GM12872 (cell line): ENCODE data around the gene METTL22.
A peak's percentile ranks its signal among the peaks of the same experiment; 100 is the strongest.

Experiments
- CTCF ChIP-seq: IDR thresholded peaks from 3 replicates; pipeline ENCODE4 v1.5.1; 2011; ENCODE audit warnings: low read depth, mild to moderate bottlenecking, low read length, moderate library complexity; ENCODE audit not compliant: insufficient read depth

METTL22 gene

GRCh38 chr16:8646326-8647053, 25.0 kb downstream of the METTL22 start:
- TF ChIP-seq CTCF, result no peak

GRCh38 chr16:8647721-8648318, 26.3 kb downstream of the METTL22 start:
- TF ChIP-seq CTCF, result no peak

GRCh38 chr16:8648877-8649276, 27.4 kb downstream of the METTL22 start:
- TF ChIP-seq CTCF, result no peak

- TF ChIP-seq CTCF, result no peak
These were observed 28.5 kb downstream of the METTL22 start for GRCh38 chr16:8649829-8650554.

- 0 out of 3 replicates have a peak, but pooled peaks have one; percentile 13 for TF ChIP-seq CTCF
These were observed 30.5 kb downstream of the METTL22 start for GRCh38 chr16:8651958-8652357.

GRCh38 chr16:8655184-8655717, 33.8 kb downstream of the METTL22 start:
- TF ChIP-seq CTCF, result peak; percentile 60

- TF ChIP-seq CTCF, result no peak
These were observed 34.9 kb downstream of the METTL22 start for GRCh38 chr16:8656376-8656775.
